ENCODE results near the gene PAPOLG.

DNA sequence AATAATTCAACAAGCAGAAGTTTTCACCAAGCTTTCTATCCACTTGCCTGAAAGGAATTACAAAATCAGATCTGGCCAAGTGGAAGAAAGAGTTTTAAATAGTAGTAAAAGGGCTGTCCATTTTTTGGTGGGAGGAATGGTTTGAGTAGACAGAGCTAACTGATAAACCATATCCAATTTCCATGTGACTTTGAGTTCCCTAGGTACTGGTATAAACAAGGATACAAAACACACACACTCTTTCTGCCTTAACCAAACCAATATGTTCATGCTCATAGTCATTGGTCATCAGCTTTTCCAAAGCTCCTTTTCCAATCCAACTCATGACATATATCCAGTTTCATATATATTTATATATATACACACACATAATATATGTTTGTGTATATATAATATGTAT lies 75.9 kb downstream of the PAPOLG start:
- TF ChIP-seq, protein P1, sequence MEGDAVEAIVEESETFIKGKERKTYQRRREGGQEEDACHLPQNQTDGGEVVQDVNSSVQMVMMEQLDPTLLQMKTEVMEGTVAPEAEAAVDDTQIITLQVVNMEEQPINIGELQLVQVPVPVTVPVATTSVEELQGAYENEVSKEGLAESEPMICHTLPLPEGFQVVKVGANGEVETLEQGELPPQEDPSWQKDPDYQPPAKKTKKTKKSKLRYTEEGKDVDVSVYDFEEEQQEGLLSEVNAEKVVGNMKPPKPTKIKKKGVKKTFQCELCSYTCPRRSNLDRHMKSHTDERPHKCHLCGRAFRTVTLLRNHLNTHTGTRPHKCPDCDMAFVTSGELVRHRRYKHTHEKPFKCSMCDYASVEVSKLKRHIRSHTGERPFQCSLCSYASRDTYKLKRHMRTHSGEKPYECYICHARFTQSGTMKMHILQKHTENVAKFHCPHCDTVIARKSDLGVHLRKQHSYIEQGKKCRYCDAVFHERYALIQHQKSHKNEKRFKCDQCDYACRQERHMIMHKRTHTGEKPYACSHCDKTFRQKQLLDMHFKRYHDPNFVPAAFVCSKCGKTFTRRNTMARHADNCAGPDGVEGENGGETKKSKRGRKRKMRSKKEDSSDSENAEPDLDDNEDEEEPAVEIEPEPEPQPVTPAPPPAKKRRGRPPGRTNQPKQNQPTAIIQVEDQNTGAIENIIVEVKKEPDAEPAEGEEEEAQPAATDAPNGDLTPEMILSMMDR (IDR thresholded peaks at IDR 0.05): no peak
- TF ChIP-seq ZFX (IDR thresholded peaks at IDR 0.05; ENCODE audit: borderline replicate concordance): no peak
